HS-5 (cell line): ENCODE data around the gene HACE1.
"Not testable (repeated sequence)": the region's sequence is repeated elsewhere in the genome, so short reads cannot be mapped to it uniquely, and the experiment has no call there.

Experiments used
- DNase-seq: peaks from one replicate; pipeline ENCODE4 v3.0.0-alpha.2; 2012; ENCODE audit warnings: low read depth

The HACE1 gene

GRCh38 chr6:104737567-104737966 lies 122.2 kb downstream of the HACE1 start:
- not testable (repeated sequence) for DNase-seq

GRCh38 chr6:104736545-104736944 lies 123.2 kb downstream of the HACE1 start:
- DNase-seq, result no peak

DNA sequence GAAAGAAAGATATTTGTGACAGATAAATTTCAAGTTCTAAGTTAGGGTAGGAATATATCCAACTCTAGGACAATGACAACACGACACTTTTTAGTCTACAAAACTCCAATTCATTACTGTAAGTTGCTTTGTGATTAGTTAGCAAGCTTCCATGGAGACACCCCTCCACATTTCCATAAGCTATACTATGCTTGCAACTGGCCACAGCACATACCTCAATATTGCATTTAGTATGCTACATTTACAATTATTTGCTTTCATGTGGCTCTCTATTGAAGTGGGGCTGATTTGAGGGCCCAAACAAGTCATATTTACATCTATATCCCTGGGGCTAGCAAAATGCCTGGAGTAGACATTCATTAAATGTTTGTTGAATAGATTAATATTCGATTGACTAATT lies 129.3 kb downstream of the HACE1 start:
- no peak for DNase-seq

- no peak for DNase-seq
Measured at GRCh38 chr6:104729433-104729832, 130.3 kb downstream of the HACE1 start.

DNA sequence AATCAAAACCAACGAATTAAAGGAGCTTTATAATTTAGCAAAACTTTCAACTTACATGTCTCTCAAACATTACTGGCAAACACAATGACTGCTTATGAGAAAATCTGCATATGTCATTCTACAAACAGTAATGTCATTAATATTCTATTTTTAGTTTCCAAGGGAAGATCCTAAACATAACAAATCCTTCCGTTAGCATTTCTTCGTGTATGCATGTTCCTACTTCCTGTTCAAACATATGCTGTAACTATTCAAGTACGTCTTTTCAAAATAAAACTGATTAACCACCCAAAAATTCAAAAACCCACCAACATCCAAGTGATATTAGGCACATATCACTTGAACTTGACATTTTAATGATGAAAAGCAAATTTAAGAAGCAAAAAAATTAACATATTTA lies 131.3 kb downstream of the HACE1 start:
- no peak for DNase-seq

GRCh38 chr6:104718672-104719071 lies 141.0 kb downstream of the HACE1 start:
- no peak for DNase-seq

GRCh38 chr6:104716858-104717257 lies 142.9 kb downstream of the HACE1 start:
- DNase-seq, result no peak

DNA sequence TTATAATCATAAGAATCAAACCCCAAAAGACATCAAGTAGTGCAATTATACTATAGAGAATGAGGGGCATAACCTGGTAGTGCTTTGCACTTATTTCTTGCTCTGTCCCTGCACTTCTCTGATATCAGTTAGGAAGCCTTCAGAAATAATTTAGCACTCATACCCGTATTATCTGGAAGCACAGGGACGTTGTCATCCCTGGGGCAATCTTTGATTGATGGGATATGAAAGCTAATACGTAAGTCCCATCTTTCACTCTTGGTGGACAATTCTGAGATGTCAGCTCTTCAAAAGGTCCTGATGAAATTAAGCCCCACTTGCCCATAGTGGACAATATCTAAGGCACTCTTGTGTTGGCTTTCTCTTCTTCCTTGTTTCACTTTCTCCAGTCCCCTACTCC lies 144.9 kb downstream of the HACE1 start:
- DNase-seq, result no peak

- DNase-seq, result no peak
Measured at GRCh38 chr6:104713982-104714381, 145.7 kb downstream of the HACE1 start.

- DNase-seq, result no peak
Measured at GRCh38 chr6:104711371-104711770, 148.3 kb downstream of the HACE1 start.

DNA sequence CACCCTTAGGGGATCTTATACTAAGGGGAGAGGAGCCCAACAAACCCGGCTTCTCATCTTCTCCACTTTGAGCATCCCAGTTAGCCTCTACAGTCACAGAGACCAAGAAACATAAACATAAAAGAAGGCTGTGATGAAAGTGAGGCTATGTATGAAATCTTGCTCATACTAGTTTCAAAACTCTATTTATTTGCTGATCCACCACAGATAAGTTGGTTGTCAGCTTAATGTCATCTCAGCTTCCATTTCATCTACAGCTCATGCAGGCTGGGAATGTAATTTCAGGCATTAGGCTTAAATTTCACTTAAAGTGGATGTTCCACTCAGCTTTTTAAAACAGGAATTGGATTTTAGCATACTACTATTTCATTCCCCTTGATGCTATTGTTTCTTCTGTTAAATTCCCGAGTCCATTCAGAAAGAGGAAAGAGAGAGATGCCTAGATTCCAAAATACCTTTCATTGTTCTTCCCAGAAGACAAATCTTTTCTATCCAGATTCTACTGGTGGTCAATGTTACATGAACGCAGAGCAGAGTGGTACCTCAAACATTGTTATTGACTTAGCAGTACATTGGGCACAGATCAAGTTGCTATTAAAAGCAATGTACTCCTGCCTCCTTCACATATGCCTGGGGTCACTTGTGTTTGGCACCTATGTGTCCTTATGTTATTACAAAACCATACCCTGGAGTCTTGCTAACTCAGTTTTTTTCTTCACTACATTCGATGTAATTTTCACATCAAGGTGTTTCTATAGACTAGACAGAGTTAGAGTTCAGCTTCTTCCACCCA lies 149.0 kb downstream of the HACE1 start:
- no peak for DNase-seq

- DNase-seq, result no peak
Measured at GRCh38 chr6:104705916-104706442, 153.7 kb downstream of the HACE1 start.

- DNase-seq, result peak; percentile 58
Measured at GRCh38 chr6:104705095-104705707, 154.5 kb downstream of the HACE1 start.

GRCh38 chr6:104704191-104704590 lies 155.5 kb downstream of the HACE1 start:
- DNase-seq, result no peak

DNA sequence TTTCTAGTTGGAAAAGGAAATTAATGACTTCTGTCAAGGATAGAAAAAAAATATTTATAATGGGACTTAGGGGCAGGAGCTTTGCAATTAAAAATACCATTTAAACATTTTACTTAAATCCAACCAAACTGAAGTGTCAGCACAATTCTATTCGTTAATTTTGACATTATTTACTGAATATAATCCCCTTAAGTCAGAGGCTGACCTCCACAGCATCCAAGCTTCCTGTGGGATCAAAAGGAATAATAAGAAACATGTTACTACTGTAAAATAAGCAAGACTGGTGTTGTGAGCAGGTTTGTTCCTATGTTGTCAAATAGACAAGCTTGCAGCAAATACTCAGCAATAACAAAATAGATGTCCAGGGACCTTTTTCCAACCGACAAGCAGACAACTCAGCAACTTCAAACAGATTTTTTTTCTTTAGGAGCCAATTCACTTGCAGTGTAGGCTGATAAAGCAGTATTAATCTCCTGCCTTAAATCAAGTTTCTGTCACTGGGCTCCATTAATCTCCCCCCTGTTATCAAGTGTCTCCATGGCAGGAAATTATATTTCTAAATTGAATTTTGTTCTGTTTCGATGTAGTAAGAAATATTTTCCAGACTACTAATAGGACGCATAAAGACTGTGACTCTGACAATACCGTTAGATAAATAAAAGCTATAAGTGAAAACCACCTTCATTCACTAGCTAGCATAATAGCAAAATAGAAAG lies 157.4 kb downstream of the HACE1 start:
- DNase-seq, result no peak

DNA sequence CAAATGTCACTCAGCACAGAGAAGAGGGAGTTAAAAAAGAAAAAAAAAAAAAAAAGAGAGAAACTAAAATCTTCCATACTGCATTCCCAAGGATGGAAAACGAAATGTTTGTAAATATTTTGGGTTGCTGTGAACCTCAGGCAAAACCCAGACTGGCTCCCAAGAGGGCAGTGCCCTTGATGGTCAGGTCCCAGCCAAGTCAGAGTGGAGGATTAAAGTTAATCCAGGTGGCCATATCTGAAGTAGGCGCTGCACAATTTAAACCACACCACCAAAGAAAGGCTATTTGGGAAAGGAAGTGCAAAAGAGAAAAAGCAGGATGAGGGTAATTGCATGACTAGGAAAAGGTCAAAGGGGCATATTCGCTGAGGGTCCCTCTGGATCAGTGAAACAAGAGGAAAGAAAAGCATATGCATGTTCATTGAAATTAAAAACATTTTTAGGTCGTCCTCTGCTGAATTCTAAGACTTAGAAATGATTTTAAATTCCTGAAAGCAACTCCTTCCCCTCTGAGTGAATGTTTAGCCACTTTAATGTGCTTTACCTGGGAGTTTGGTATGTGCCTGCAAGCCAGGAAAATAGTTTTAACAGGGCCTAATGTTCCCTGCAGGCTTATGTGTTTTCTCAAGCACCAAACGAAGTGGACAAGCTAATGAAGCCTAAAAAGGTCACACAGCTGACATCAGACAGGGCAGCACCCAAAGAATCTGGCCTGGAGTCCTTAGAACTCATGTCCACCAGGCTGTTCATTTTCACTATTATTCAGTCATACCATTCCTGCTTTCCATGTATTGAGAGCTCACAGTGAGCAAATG lies 159.1 kb downstream of the HACE1 start:
- DNase-seq, result no peak

GRCh38 chr6:104699593-104700329 lies 160.0 kb downstream of the HACE1 start:
- DNase-seq, result no peak

DNA sequence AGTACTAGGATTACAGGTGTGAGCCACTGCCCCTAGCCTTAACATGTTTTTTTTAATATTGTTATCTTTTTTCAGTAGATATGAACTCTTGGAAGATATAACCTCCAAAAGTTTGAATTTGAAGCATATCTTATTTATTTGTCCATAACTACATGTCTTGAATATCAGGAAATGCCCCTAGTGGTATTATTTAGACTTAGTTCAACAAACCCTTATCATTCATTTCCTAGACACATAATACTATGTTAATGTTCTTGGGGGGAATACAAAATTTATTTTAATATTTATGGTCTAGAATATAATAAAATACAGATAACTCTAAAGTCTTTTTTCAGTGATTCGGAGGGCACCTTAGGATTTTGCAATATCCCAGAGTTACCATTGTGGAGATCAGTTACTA lies 160.7 kb downstream of the HACE1 start:
- no peak for DNase-seq

GRCh38 chr6:104692008-104692407 lies 167.7 kb downstream of the HACE1 start:
- no peak for DNase-seq

DNA sequence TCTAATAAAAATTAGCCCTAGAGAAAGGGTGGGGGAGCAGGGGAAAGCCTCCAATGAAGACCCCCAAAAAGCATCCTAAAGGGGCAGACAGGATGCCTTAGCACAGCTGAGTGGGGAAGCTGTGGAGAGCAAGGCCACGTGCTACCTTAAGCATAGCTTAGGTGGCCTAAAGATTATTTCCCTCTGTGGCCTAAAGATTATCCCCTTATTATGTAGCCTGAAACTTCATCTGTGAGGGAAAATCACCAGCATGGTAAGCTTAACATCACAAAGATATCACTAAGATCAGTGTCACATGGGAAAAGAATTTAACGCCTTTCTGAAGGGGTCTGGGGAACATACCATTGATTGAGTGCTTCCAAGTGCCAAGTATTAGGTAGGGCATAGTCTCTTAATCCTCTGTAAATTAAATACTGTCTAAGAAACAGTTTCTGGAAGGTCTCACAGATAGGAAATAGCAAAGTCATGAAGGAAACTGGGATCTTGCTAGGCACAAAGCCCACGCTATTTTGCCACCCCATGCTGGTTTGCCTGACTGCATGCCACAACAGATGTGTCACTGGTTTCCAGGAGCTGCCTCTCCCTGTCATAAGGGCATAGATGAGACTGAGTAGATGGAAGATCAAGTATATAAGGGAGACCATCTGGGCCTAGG lies 170.0 kb downstream of the HACE1 start:
- DNase-seq, result no peak
